GM19239 (cell line): Measurements from ENCODE around the gene AGPAT4.

Source experiments
- DNase-seq: peaks from one replicate; pipeline ENCODE4 v3.0.0; 2011; ENCODE audit warnings: low spot score; ENCODE audit not compliant: insufficient read length
- FAIRE-seq: peaks from 2 replicates; lab custom pipeline; 2011; peaks lifted over from hg19 to GRCh38; lab: Jason Lieb, UNC

AGPAT4 gene

DNA sequence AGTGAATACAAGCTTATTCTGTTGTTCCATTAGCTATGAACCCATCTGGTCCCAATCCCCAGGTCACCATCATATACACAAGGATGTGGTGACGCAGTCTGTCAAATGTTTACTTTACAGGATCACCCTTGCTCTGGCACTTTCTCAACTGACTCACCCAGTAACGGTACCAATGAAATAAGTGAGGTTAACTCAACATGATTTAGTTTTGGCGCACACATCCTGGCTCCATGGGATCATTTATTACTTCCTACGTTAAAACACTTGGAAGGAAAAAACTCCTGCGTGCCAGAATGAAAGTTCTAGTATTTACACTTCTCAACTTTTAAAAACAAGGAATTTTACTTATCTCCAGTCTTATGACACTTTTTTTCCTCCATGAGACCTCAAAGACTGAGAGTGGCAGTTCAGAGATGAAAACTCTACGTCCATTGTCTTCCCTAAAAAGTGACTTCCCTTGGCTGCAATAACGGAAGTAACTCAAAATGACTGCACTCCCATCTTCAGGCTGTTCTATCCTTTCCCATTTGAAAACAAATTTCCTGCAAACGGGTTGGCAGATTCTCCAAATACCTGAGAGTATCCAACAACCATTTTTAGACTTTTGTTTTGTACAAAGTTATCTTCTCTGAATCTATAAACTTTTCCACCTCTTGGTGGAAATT lies 15.9 kb downstream of the AGPAT4 start:
- no peak for FAIRE-seq
- no peak for DNase-seq

DNA sequence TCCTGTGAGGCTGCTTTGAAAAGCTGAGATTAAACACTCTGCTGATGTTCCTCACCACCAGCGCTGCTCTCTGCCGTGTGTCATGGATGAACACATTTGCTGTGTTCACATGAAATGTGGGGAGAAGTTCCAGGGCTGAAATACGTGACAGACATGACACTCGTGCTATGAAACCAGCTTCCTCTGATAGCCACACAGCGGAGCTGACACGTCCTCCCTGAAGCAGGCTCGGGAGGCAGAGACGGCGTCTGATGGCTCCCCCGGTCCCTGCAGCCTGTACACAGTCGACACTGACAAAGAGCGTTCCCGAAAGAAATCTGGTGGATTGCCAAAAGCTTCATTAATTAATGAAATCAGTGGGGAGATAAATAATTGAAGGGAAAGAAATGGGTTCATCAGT lies 17.5 kb downstream of the AGPAT4 start:
- FAIRE-seq: no peak
- no peak for DNase-seq

DNA sequence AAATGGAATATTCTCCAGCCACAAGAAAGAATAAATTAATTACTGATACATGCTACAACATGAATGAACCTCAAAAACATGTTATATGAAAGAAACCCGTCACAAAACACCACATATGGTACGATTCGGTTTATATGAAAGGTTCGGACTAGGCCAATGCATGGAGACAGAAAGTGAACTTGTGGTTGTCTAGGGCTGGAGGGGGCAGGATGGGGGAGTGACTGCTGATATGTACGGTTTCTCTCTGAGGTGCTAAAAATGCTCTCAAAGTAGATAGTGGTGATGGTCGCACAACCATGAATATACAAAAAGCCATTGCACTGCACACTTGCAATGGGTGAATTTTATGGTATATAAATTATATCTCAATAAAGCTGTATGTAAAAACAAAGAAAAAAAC lies 18.3 kb downstream of the AGPAT4 start:
- DNase-seq (no peak), FAIRE-seq (no peak)

GRCh38 chr6:161254464-161255253 lies 19.2 kb downstream of the AGPAT4 start:
- DNase-seq (no peak), FAIRE-seq (no peak)

DNA sequence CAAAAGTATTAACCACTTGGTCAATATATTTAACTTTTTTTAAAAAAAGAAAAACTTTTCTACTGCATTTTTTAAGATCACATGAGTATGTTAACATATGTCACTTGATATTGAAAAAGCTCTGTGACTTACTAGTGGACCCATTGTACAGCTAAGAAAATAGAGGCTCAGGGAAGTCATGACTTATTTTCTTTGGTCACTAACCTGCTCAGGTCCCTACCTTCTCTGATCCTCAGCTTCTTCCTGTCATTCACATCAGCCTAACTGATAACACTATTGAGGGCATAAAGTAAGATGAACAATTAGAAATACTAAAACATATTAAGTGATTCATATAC lies 19.8 kb downstream of the AGPAT4 start:
- DNase-seq: no peak
- no peak for FAIRE-seq

- FAIRE-seq (no peak), DNase-seq (no peak)
Measured at GRCh38 chr6:161251345-161251744, 22.5 kb downstream of the AGPAT4 start.

GRCh38 chr6:161249327-161249726 lies 24.5 kb downstream of the AGPAT4 start:
- FAIRE-seq (no peak), DNase-seq (no peak)

GRCh38 chr6:161246725-161247124 lies 27.1 kb downstream of the AGPAT4 start:
- no peak for FAIRE-seq

GRCh38 chr6:161245363-161245762 lies 28.5 kb downstream of the AGPAT4 start:
- no peak for FAIRE-seq
- DNase-seq: no peak

More at GRCh38 chr6:161246725-161247124, 27.1 kb downstream of the AGPAT4 start:
- no peak for DNase-seq

GRCh38 chr6:161244725-161245124 lies 29.1 kb downstream of the AGPAT4 start:
- FAIRE-seq: no peak
- no peak for DNase-seq

DNA sequence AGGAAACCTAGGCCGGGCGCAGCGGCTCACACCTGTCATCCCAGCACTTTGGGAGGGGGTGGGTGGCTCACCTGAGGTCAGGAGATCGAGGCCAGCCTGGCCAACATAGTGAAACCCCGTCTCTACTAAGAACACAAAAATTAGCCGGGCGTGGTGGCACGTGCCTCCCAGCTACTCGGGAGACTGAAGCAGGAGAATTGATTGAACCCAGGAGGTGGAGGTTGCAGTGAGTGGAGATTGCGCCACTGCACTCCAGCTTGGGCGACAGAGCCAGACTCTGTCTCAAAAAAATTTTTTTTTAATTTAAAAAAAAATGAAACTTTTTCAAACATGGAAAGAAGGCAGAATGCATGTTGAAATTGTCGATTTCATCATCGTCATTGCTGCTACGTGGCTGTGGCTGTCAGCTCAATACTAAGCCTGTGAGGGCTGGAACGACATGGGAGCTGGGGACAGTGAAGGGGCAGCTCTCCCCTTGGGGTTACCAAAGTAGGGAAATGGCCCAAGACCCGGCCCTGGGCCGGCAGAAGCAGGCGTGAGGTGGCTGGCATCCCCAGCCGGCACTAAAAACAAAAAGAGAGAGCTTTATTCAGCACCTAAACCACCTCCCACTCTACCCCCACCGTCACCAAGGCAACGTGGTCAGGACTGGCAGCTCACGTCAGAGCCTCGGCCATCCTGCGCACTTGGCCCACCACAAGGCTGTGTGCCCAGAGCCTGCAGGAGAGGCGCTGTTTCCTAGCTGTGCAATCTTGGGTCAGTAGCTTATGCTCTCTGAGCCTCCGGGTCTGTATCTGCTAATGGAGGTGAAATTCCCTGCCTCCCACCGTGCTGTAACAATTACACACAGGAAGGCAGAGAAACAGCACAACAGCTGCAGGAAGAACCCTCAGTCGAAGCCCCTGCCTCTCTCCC lies 30.8 kb downstream of the AGPAT4 start:
- DNase-seq (no peak), FAIRE-seq (no peak)

DNA sequence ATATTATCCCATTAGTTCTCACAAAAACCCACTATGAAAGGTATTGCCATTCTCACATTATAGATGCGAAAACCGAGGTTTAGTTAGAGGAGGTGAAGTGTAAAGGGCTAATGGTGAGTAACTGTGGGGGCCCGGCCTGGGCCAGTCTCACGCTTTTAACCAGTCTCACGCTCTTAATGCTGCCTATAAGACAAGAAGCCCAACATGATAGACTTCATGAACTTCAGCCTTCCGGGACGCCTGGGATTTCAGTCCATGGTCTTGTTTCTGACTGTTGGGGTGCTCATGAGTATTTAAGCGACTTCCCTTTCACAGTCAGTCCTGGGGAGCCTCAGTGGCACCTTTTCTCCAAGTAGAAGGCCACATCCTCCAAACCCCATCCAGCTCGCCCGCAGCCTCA lies 31.7 kb downstream of the AGPAT4 start:
- FAIRE-seq (no peak), DNase-seq (no peak)

- DNase-seq (no peak), FAIRE-seq (no peak)
Measured at GRCh38 chr6:161239001-161239400, 34.9 kb downstream of the AGPAT4 start.

GRCh38 chr6:161238500-161238899 lies 35.4 kb downstream of the AGPAT4 start:
- DNase-seq (no peak), FAIRE-seq (no peak)

- DNase-seq: no peak
- FAIRE-seq: no peak
Measured at GRCh38 chr6:161238081-161238480, 35.8 kb downstream of the AGPAT4 start.

GRCh38 chr6:161237176-161237575 lies 36.7 kb downstream of the AGPAT4 start:
- FAIRE-seq (no peak), DNase-seq (no peak)

DNA sequence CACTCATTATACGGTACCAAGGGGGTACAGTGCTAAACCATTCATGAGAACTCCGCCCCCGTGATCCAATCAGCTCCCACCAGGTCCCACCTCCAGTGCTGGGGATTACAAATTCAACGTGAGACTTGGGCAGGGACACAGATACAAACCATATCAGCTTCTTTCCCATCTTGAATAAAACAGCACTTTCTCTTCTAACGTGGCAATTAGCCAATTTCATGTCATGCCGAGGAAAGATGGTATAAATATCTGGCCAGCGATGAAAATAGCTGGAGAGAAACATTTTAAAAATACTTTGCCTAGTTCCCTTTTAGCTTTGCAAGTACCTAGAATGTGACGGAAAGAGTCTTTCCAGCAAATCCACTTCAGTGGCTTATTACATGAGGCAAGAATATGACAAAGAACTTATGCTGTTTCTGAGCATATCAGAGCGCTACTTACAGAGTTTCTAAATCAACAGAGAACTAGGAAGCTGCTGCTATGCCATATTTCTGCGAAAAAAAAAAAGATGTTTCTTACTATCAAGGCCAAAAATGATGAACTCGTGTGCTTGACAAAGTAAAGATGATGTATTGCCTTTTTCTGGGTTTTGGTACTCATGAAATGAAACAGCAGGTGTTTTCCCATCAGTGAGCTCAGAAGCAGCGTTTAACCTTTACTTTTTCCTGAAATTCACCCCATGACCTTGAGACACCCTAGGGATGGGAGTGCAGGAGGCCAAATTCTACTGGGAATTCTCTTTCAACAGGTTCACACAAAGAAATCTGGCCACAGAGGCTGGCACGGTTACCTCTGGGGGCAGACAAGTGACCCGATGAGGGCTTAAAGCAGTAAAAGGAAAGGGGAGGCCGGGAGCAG lies 37.9 kb downstream of the AGPAT4 start:
- FAIRE-seq: no peak
- DNase-seq: no peak

DNA sequence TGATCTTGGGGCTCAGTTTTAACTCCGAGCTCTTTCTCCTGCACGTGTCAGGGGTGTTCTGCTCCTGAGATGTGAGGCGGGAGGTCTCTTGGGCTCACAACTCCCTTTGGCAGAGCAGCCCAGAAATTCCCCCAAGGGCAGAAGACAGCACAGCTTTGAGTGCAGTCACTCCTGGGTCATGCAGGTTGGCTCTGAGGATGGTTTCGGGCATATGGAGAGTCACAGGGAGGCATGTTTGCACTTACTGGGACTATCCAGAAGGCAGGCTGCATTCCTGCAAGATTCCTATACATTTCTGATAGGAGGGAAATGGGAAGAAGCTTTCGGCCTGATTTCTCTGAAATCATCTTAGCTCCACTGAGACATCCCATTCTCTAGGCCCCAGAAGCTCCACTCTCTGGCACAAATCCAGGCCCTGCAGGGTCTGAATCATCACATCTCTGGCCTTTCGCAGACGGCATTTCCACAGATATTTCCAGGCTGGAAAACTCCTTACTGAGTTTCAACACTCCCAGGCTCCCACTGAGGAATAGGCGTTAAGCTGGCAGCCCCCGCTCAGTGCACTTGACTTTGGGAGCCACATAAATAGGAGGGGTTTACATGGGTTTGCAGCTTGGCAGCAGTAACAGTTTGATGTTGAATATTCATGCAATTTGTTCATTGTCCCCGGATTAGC lies 39.7 kb downstream of the AGPAT4 start:
- no peak for FAIRE-seq

GRCh38 chr6:161232467-161232866 lies 41.4 kb downstream of the AGPAT4 start:
- FAIRE-seq (no peak), DNase-seq (no peak)

More for the DNA sequence above, 39.7 kb downstream of the AGPAT4 start:
- DNase-seq: no peak
